GM23338 (cell line): ENCODE results near the gene SAMD4A. TPM values are rescaled to one million over a fixed set of nuclear protein-coding genes. Genes with fewer than 3 reads are reported as not detected.

Experiments used
- ATAC-seq: fragments of 200-7000 bp; cut with Tn5 transposase; 3 replicates; pipeline ENCODE4 v1.9.1; 2020
- DNase-seq: peaks from one replicate; pipeline ENCODE4 v3.0.0-alpha.2; 2015; ENCODE audit warnings: low spot score
- H2AFZ ChIP-seq: fragments of 200-600 bp; sonication (generic); 2 replicates; pipeline ENCODE4 v1.8.0; 2016; ENCODE audit warnings: antibody characterized with exemption, mild to moderate bottlenecking, moderate library complexity
- H3F3A ChIP-seq: fragments of 200-600 bp; sonication (generic); replicated peaks from 2 replicates; pipeline ENCODE4 v1.8.0; 2017; ENCODE audit warnings: antibody characterized with exemption, mixed run types, low read depth
- H3K27ac ChIP-seq: fragments of 200-600 bp; sonication (generic); 2 replicates; pipeline ENCODE4 v1.6.1; 2016; ENCODE audit warnings: low read depth
- H3K27me3 ChIP-seq: fragments of 200-600 bp; sonication (generic); 2 replicates; pipeline ENCODE4 v1.8.0; 2016; ENCODE audit warnings: mild to moderate bottlenecking, mixed run types, moderate library complexity; ENCODE audit not compliant: insufficient read depth
- H3K36me3 ChIP-seq: fragments of 200-600 bp; sonication (generic); 2 replicates; pipeline ENCODE4 v1.8.0; 2016; ENCODE audit warnings: mild to moderate bottlenecking; ENCODE audit not compliant: insufficient read depth
- H3K4me1 ChIP-seq: fragments of 200-600 bp; sonication (generic); 2 replicates; pipeline ENCODE4 v1.8.0; 2016; ENCODE audit warnings: mild to moderate bottlenecking, moderate library complexity; ENCODE audit not compliant: insufficient read depth
- H3K4me2 ChIP-seq: fragments of 200-600 bp; sonication (generic); 2 replicates; pipeline ENCODE4 v1.7.1; 2017; ENCODE audit warnings: mixed run types
- H3K4me3 ChIP-seq: fragments of 200-600 bp; sonication (generic); 2 replicates; pipeline ENCODE4 v1.6.1; 2016; ENCODE audit warnings: mixed run types
- H3K79me2 ChIP-seq: fragments of 200-600 bp; sonication (generic); replicated peaks from 2 replicates; pipeline ENCODE4 v1.8.0; 2017; ENCODE audit warnings: mild to moderate bottlenecking; ENCODE audit not compliant: insufficient read depth
- H3K9me2 ChIP-seq: fragments of 200-600 bp; sonication (generic); 2 replicates; pipeline ENCODE4 v1.8.0; 2017; ENCODE audit not compliant: insufficient read depth
- H4K20me1 ChIP-seq: fragments of 200-600 bp; sonication (generic); replicated peaks from 2 replicates; pipeline ENCODE4 v1.8.0; 2017; ENCODE audit warnings: mild to moderate bottlenecking; ENCODE audit not compliant: insufficient read depth
- H3K27ac Mint-ChIP-seq: 2 replicates; pipeline ENCODE4 v1.8.0; 2020; ENCODE audit warnings: inconsistent platforms, mild to moderate bottlenecking, moderate library complexity, mixed read lengths
- H3K27me3 Mint-ChIP-seq: 3 replicates; pipeline ENCODE4 v1.8.0; 2022; ENCODE audit warnings: low read depth, mild to moderate bottlenecking, moderate library complexity, mixed read lengths, inconsistent platforms; ENCODE audit not compliant: insufficient read depth, poor library complexity
- H3K36me3 Mint-ChIP-seq: 3 replicates; pipeline ENCODE4 v1.8.0; 2021; ENCODE audit warnings: low read depth, mild to moderate bottlenecking, inconsistent platforms, moderate library complexity, mixed read lengths
- H3K4me1 Mint-ChIP-seq: 3 replicates; pipeline ENCODE4 v1.8.0; 2020; ENCODE audit warnings: mild to moderate bottlenecking, inconsistent platforms, mixed read lengths
- H3K4me3 Mint-ChIP-seq: 3 replicates; pipeline ENCODE4 v1.8.0; 2021; ENCODE audit warnings: moderate library complexity, mild to moderate bottlenecking, inconsistent platforms, mixed read lengths
- H3K9me3 Mint-ChIP-seq: 3 replicates; pipeline ENCODE4 v1.8.0; 2020; ENCODE audit warnings: moderate library complexity, mild to moderate bottlenecking, inconsistent platforms, mixed read lengths
- CREB1 ChIP-seq: fragments of 250-450 bp; sonication (Bioruptor Pico); IDR thresholded peaks from 2 replicates; pipeline ENCODE4 v1.5.0; 2020; ENCODE audit warnings: low read depth, mild to moderate bottlenecking, moderate library complexity
- EZH2 ChIP-seq: fragments of 200-600 bp; sonication (generic); IDR thresholded peaks from one replicate; pipeline ENCODE4 v1.8.0; 2017; ENCODE audit warnings: antibody characterized with exemption, mild to moderate bottlenecking, low read depth; ENCODE audit not compliant: unreplicated experiment
- EZH2phosphoT487 ChIP-seq: fragments of 200-600 bp; sonication (generic); IDR thresholded peaks from one replicate; pipeline ENCODE4 v1.8.1; 2018; ENCODE audit warnings: antibody characterized with exemption; ENCODE audit not compliant: unreplicated experiment
- JUNB ChIP-seq: IDR thresholded peaks from one replicate; pipeline ENCODE4 v1.6.1; 2016; ENCODE audit warnings: antibody characterized with exemption; ENCODE audit not compliant: unreplicated experiment
- NANOG ChIP-seq: IDR thresholded peaks from 2 replicates; pipeline ENCODE4 v1.6.1; 2016; ENCODE audit warnings: antibody characterized with exemption, borderline replicate concordance
- POLR2AphosphoS5 ChIP-seq: IDR thresholded peaks from 2 replicates; pipeline ENCODE4 v1.6.1; 2016; ENCODE audit warnings: antibody characterized with exemption, low read depth
- STAT1 ChIP-seq: IDR thresholded peaks from one replicate; pipeline ENCODE4 v1.6.1; 2016; ENCODE audit warnings: antibody characterized with exemption; ENCODE audit not compliant: unreplicated experiment
- ZNF114 ChIP-seq: fragments of 250-450 bp; sonication (Bioruptor Pico); IDR thresholded peaks from 2 replicates; pipeline ENCODE4 v1.5.0; 2020; ENCODE audit warnings: mild to moderate bottlenecking, moderate library complexity
- ZNF331 ChIP-seq: fragments of 250-450 bp; sonication (Bioruptor Pico); IDR thresholded peaks from 2 replicates; pipeline ENCODE4 v1.5.0; 2020; ENCODE audit warnings: low read depth, mild to moderate bottlenecking, moderate library complexity
- polyA plus RNA-seq: library from polyadenylated mRNA; unstranded; fragments of >200 nt; fragmentation: Nextera tagmentation; extraction: Ambion mirVana; gene quantifications from 2 replicates; pipeline ENCODE4 v1.2.1, GENCODE V29; 2016
- total RNA-seq: library from RNA; depleted of rRNA; stranded (reverse); fragments of >200 nt; shearing (Covaris generic); gene quantifications from 2 replicates; pipeline ENCODE4 v1.2.3, GENCODE V29; 2014
- TF ChIP-seq, protein P1 (sequence below): fragments of 250-450 bp; sonication (Bioruptor Pico); IDR thresholded peaks from 2 replicates; pipeline ENCODE4 v1.5.0; 2020; ENCODE audit warnings: mild to moderate bottlenecking, moderate library complexity
- TF ChIP-seq, protein P2 (sequence below): IDR thresholded peaks from one replicate; pipeline ENCODE4 v1.6.1; 2018; ENCODE audit warnings: antibody characterized with exemption; ENCODE audit not compliant: unreplicated experiment
- TF ChIP-seq, protein P3 (sequence below), 2 experiments: fragments of 200-600 bp in 1 of 2; sonication (generic) in 1 of 2; conservative IDR thresholded peaks; 2 replicates each; pipeline versions ENCODE4 v1.5.1 to v1.6.1; 2016 to 2017; ENCODE audit warnings: antibody characterized with exemption in 2 of 2, low read depth in 2 of 2, mild to moderate bottlenecking in 2 of 2, moderate library complexity in 1 of 2
- TF ChIP-seq, protein P4 (sequence below): IDR thresholded peaks from 2 replicates; pipeline ENCODE4 v1.6.1; 2016; ENCODE audit warnings: antibody characterized with exemption

Gene SAMD4A
- total and polyA plus RNA-seq, 2 experiments from 2014 or later, result 1.6 to 6.9 TPM

DNA sequence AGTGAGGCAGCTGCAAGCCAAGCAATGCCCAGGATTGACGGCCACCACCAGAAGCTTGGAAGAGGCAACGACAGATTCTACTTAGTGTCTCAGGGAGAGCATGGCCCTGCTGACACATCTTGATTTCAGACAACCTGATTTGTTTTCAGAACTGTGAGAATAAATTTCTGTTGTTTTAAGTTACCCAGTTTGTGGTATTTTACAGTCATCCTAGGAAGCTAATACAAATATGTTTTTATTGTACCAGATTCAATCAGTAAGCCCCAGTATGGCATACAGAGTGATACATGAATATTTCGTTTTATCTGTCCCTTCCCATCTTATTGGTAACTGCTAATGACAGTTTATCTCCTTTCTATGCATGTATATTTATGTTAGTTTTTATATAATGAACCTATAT lies 62.3 kb downstream of the SAMD4A start:
- H3K27me3 ChIP-seq, result no peaks in the 10 kb centered on the region
- no peaks in the 10 kb centered on the region for H3K79me2 ChIP-seq
- H3K4me1 ChIP-seq, result peaks cover 32% of the 10 kb centered on the region
- Mint-ChIP-seq H3K9me3 (peaks cover 3% of the 10 kb centered on the region; the same call in 2 of the 3 replicates), H3K4me3 (no peak overlapping the region), H3K36me3 (no peaks in the 10 kb centered on the region), H3K27me3 (peaks cover 5% of the 10 kb centered on the region), H3K4me1 (peaks cover 33% of the 10 kb centered on the region), H3K27ac (no peak overlapping the region)
- no peaks in the 10 kb centered on the region for H3K9me2 ChIP-seq
- no peak overlapping the region for H2AFZ ChIP-seq
- no peak for DNase-seq
- no peak for ATAC-seq
- no peak overlapping the region for H3K4me3 ChIP-seq
- no peak overlapping the region for H3K27ac ChIP-seq
- H3K4me2 ChIP-seq, result no peak overlapping the region
- H3F3A ChIP-seq, result no peaks in the 10 kb centered on the region
- TF ChIP-seq ZNF331 (CRISPR knock-in tag) (no peak), EZH2 (no peak), POLR2AphosphoS5 (no peak), NANOG (no peak), CREB1 (no peak), ZNF114 (CRISPR knock-in tag) (no peak), EZH2phosphoT487 (no peak), STAT1 (no peak), JUNB (no peak)
- TF ChIP-seq, protein P1, sequence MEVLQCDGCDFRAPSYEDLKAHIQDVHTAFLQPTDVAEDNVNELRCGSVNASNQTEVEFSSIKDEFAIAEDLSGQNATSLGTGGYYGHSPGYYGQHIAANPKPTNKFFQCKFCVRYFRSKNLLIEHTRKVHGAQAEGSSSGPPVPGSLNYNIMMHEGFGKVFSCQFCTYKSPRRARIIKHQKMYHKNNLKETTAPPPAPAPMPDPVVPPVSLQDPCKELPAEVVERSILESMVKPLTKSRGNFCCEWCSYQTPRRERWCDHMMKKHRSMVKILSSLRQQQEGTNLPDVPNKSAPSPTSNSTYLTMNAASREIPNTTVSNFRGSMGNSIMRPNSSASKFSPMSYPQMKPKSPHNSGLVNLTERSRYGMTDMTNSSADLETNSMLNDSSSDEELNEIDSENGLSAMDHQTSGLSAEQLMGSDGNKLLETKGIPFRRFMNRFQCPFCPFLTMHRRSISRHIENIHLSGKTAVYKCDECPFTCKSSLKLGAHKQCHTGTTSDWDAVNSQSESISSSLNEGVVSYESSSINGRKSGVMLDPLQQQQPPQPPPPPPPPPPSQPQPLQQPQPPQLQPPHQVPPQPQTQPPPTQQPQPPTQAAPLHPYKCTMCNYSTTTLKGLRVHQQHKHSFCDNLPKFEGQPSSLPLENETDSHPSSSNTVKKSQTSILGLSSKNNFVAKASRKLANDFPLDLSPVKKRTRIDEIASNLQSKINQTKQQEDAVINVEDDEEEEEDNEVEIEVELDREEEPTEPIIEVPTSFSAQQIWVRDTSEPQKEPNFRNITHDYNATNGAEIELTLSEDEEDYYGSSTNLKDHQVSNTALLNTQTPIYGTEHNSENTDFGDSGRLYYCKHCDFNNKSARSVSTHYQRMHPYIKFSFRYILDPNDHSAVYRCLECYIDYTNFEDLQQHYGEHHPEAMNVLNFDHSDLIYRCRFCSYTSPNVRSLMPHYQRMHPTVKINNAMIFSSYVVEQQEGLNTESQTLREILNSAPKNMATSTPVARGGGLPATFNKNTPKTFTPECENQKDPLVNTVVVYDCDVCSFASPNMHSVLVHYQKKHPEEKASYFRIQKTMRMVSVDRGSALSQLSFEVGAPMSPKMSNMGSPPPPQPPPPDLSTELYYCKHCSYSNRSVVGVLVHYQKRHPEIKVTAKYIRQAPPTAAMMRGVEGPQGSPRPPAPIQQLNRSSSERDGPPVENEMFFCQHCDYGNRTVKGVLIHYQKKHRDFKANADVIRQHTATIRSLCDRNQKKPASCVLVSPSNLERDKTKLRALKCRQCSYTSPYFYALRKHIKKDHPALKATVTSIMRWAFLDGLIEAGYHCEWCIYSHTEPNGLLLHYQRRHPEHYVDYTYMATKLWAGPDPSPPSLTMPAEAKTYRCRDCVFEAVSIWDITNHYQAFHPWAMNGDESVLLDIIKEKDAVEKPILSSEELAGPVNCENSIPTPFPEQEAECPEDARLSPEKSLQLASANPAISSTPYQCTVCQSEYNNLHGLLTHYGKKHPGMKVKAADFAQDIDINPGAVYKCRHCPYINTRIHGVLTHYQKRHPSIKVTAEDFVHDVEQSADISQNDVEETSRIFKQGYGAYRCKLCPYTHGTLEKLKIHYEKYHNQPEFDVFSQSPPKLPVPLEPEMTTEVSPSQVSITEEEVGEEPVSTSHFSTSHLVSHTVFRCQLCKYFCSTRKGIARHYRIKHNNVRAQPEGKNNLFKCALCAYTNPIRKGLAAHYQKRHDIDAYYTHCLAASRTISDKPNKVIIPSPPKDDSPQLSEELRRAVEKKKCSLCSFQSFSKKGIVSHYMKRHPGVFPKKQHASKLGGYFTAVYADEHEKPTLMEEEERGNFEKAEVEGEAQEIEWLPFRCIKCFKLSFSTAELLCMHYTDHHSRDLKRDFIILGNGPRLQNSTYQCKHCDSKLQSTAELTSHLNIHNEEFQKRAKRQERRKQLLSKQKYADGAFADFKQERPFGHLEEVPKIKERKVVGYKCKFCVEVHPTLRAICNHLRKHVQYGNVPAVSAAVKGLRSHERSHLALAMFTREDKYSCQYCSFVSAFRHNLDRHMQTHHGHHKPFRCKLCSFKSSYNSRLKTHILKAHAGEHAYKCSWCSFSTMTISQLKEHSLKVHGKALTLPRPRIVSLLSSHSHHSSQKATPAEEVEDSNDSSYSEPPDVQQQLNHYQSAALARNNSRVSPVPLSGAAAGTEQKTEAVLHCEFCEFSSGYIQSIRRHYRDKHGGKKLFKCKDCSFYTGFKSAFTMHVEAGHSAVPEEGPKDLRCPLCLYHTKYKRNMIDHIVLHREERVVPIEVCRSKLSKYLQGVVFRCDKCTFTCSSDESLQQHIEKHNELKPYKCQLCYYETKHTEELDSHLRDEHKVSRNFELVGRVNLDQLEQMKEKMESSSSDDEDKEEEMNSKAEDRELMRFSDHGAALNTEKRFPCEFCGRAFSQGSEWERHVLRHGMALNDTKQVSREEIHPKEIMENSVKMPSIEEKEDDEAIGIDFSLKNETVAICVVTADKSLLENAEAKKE (CRISPR knock-in tag), result no peak
- TF ChIP-seq, protein P2, sequence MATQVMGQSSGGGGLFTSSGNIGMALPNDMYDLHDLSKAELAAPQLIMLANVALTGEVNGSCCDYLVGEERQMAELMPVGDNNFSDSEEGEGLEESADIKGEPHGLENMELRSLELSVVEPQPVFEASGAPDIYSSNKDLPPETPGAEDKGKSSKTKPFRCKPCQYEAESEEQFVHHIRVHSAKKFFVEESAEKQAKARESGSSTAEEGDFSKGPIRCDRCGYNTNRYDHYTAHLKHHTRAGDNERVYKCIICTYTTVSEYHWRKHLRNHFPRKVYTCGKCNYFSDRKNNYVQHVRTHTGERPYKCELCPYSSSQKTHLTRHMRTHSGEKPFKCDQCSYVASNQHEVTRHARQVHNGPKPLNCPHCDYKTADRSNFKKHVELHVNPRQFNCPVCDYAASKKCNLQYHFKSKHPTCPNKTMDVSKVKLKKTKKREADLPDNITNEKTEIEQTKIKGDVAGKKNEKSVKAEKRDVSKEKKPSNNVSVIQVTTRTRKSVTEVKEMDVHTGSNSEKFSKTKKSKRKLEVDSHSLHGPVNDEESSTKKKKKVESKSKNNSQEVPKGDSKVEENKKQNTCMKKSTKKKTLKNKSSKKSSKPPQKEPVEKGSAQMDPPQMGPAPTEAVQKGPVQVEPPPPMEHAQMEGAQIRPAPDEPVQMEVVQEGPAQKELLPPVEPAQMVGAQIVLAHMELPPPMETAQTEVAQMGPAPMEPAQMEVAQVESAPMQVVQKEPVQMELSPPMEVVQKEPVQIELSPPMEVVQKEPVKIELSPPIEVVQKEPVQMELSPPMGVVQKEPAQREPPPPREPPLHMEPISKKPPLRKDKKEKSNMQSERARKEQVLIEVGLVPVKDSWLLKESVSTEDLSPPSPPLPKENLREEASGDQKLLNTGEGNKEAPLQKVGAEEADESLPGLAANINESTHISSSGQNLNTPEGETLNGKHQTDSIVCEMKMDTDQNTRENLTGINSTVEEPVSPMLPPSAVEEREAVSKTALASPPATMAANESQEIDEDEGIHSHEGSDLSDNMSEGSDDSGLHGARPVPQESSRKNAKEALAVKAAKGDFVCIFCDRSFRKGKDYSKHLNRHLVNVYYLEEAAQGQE, result no peak
- TF ChIP-seq, protein P3, sequence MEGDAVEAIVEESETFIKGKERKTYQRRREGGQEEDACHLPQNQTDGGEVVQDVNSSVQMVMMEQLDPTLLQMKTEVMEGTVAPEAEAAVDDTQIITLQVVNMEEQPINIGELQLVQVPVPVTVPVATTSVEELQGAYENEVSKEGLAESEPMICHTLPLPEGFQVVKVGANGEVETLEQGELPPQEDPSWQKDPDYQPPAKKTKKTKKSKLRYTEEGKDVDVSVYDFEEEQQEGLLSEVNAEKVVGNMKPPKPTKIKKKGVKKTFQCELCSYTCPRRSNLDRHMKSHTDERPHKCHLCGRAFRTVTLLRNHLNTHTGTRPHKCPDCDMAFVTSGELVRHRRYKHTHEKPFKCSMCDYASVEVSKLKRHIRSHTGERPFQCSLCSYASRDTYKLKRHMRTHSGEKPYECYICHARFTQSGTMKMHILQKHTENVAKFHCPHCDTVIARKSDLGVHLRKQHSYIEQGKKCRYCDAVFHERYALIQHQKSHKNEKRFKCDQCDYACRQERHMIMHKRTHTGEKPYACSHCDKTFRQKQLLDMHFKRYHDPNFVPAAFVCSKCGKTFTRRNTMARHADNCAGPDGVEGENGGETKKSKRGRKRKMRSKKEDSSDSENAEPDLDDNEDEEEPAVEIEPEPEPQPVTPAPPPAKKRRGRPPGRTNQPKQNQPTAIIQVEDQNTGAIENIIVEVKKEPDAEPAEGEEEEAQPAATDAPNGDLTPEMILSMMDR (conservative IDR thresholded peaks at IDR 0.05; ENCODE audit: low read depth in 2 of 2), result no peak
- TF ChIP-seq, protein P4, sequence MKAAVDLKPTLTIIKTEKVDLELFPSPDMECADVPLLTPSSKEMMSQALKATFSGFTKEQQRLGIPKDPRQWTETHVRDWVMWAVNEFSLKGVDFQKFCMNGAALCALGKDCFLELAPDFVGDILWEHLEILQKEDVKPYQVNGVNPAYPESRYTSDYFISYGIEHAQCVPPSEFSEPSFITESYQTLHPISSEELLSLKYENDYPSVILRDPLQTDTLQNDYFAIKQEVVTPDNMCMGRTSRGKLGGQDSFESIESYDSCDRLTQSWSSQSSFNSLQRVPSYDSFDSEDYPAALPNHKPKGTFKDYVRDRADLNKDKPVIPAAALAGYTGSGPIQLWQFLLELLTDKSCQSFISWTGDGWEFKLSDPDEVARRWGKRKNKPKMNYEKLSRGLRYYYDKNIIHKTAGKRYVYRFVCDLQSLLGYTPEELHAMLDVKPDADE, result no peak
- no peaks in the 10 kb centered on the region for H3K36me3 ChIP-seq
- H4K20me1 ChIP-seq, result no peaks in the 10 kb centered on the region
